H1 (cell line): Measurements from ENCODE around the gene RABL2B. TPM values are rescaled to one million over a fixed set of nuclear protein-coding genes. Genes with fewer than 3 reads are reported as not detected.

ENCODE experiments used
- CTCF ChIA-PET: fragments of 300-600 bp; sonication (Branson Sonifier 250); formaldehyde crosslinking; loops from one replicate; lab custom pipeline; 2021; ENCODE audit not compliant: partially characterized antibody; lab: Charles Lee
- POLR2A ChIA-PET: fragments of 300-600 bp; sonication (Branson Sonifier 250); formaldehyde crosslinking; loops from one replicate; lab custom pipeline; 2021; ENCODE audit warnings: inconsistent platforms; ENCODE audit not compliant: partially characterized antibody; lab: Charles Lee
- DNase-seq, 2 experiments: peaks; one replicate each; pipeline versions ENCODE4 v3.0.0 to v3.0.0-alpha.2; 2010 to 2022; ENCODE audit warnings: low spot score in 2 of 2, low read depth in 1 of 2, mixed read lengths in 1 of 2
- FAIRE-seq: peaks from 2 replicates; lab custom pipeline; 2011; peaks lifted over from hg19 to GRCh38; lab: Jason Lieb, UNC
- H2AFZ ChIP-seq: 2 replicates; pipeline ENCODE4 v1.8.1; 2012; ENCODE audit warnings: low read length, inconsistent platforms
- H2AK5ac ChIP-seq: 2 replicates; pipeline ENCODE4 v1.6.1; 2013; ENCODE audit warnings: low read depth, low read length
- H2BK120ac ChIP-seq: replicated peaks from 2 replicates; pipeline ENCODE3; 2013; ENCODE audit warnings: low read depth, low read length, inconsistent platforms
- H2BK12ac ChIP-seq: 2 replicates; pipeline ENCODE4 v1.6.1; 2013; ENCODE audit warnings: low read depth, low read length
- H2BK15ac ChIP-seq: 2 replicates; pipeline ENCODE4 v1.6.1; 2013; ENCODE audit warnings: low read length
- H2BK20ac ChIP-seq: 2 replicates; pipeline ENCODE4 v1.6.1; 2013; ENCODE audit warnings: low read length
- H2BK5ac ChIP-seq: 2 replicates; pipeline ENCODE4 v1.6.1; 2013; ENCODE audit warnings: low read depth, low read length
- H3K14ac ChIP-seq: 2 replicates; pipeline ENCODE4 v1.6.1; 2013; ENCODE audit warnings: inconsistent platforms; ENCODE audit not compliant: insufficient read length
- H3K18ac ChIP-seq: 2 replicates; pipeline ENCODE4 v1.6.1; 2013; ENCODE audit warnings: low read length; ENCODE audit errors: extremely low read depth
- H3K23ac ChIP-seq: 2 replicates; pipeline ENCODE4 v1.6.1; 2013; ENCODE audit warnings: inconsistent platforms; ENCODE audit not compliant: insufficient read length
- H3K23me2 ChIP-seq: 2 replicates; pipeline ENCODE4 v1.6.1; 2013; ENCODE audit warnings: low read depth, low read length
- H3K27ac ChIP-seq: 2 replicates; pipeline ENCODE4 v1.6.1; 2011; ENCODE audit warnings: low read depth, low read length, inconsistent platforms
- H3K27me3 ChIP-seq, 4 experiments: replicated peaks in 1 of 4; 1 replicate in 1 of 4; 2 replicates in 3 of 4; pipeline versions ENCODE4 v1.6.1 to v1.8.1; 2011 to 2013; ENCODE audit warnings: low read length in 3 of 4, mild to moderate bottlenecking in 3 of 4, inconsistent platforms in 2 of 4, mixed read lengths in 2 of 4, moderate library complexity in 1 of 4; ENCODE audit not compliant: control insufficient read depth in 3 of 4, insufficient read depth in 3 of 4; ENCODE audit errors: extremely low read depth in 1 of 4
- H3K36me3 ChIP-seq, 4 experiments: 2 replicates each; pipeline versions ENCODE4 v1.6.1 to v1.8.1; 2011 to 2013; ENCODE audit warnings: mild to moderate bottlenecking in 4 of 4, low read length in 3 of 4, moderate library complexity in 2 of 4, control low read depth in 1 of 4, inconsistent platforms in 1 of 4; ENCODE audit not compliant: insufficient read depth in 4 of 4, control insufficient read depth in 2 of 4
- H3K4ac ChIP-seq: replicated peaks from 2 replicates; pipeline ENCODE3; 2013; ENCODE audit warnings: low read length, low read depth, mixed read lengths, inconsistent platforms; ENCODE audit not compliant: insufficient read length
- H3K4me1 ChIP-seq, 4 experiments: replicated peaks in 1 of 4; 1 replicate in 1 of 4; 2 replicates in 3 of 4; pipeline versions ENCODE4 v1.6.1 to v1.8.1; 2011 to 2013; ENCODE audit warnings: low read length in 3 of 4, inconsistent platforms in 2 of 4, mixed read lengths in 1 of 4; ENCODE audit not compliant: insufficient read depth in 4 of 4, control insufficient read depth in 3 of 4
- H3K4me2 ChIP-seq, 2 experiments: 2 replicates each; pipeline versions ENCODE4 v1.6.1 to v1.8.1; 2011 to 2013; ENCODE audit warnings: low read depth in 2 of 2, low read length in 2 of 2, control low read depth in 1 of 2, inconsistent platforms in 1 of 2, mild to moderate bottlenecking in 1 of 2; ENCODE audit not compliant: insufficient read depth in 1 of 2
- H3K4me3 ChIP-seq, 4 experiments: fragments of 200-600, 300-600 bp in 1 of 4; sonication (generic), shearing (Covaris generic), sonication (Bioruptor Twin) in 1 of 4; 2 replicates each; pipeline versions ENCODE4 v1.5.1 to v1.8.1; 2011 to 2016; ENCODE audit warnings: low read length in 4 of 4, low read depth in 3 of 4, control low read depth in 2 of 4, inconsistent platforms in 2 of 4, mild to moderate bottlenecking in 2 of 4, mixed read lengths in 1 of 4, moderate library complexity in 1 of 4; ENCODE audit not compliant: insufficient read depth in 2 of 4; ENCODE audit errors: extremely low read depth in 1 of 4
- H3K56ac ChIP-seq: replicated peaks from 2 replicates; pipeline ENCODE3; 2013; ENCODE audit warnings: low read depth, mild to moderate bottlenecking, mixed read lengths, low read length, inconsistent platforms; ENCODE audit not compliant: insufficient read length
- H3K79me1 ChIP-seq: 2 replicates; pipeline ENCODE4 v1.6.1; 2013; ENCODE audit warnings: low read depth, low read length, control low read depth
- H3K79me2 ChIP-seq, 2 experiments: 2 replicates each; pipeline versions ENCODE4 v1.6.1 to v1.8.1; 2012 to 2013; ENCODE audit warnings: low read length in 2 of 2, mild to moderate bottlenecking in 2 of 2, inconsistent platforms in 1 of 2; ENCODE audit not compliant: insufficient read depth in 2 of 2, control insufficient read depth in 1 of 2
- H3K9ac ChIP-seq, 4 experiments: replicated peaks in 1 of 4; 1 replicate in 1 of 4; 2 replicates in 3 of 4; pipeline versions ENCODE4 v1.6.1 to v1.8.1; 2011 to 2013; ENCODE audit warnings: low read depth in 3 of 4, low read length in 3 of 4, control low read depth in 2 of 4, mild to moderate bottlenecking in 2 of 4, moderate library complexity in 2 of 4, inconsistent platforms in 1 of 4; ENCODE audit errors: extremely low read depth in 1 of 4
- H3K9me3 ChIP-seq, 2 experiments: 2 replicates each; pipeline versions ENCODE4 v1.6.1 to v1.8.1; 2012 to 2013; ENCODE audit warnings: mild to moderate bottlenecking in 2 of 2, moderate library complexity in 2 of 2, control low read depth in 1 of 2, inconsistent platforms in 1 of 2, low read depth in 1 of 2, low read length in 1 of 2, mixed read lengths in 1 of 2; ENCODE audit not compliant: insufficient read depth in 2 of 2
- H4K20me1 ChIP-seq, 2 experiments: replicated peaks in 1 of 2; 2 replicates each; pipeline versions ENCODE3 to v1.8.1; 2011 to 2013; ENCODE audit warnings: inconsistent platforms in 2 of 2, low read length in 2 of 2, mild to moderate bottlenecking in 1 of 2; ENCODE audit not compliant: insufficient read depth in 2 of 2, control insufficient read depth in 1 of 2
- H4K5ac ChIP-seq: 2 replicates; pipeline ENCODE4 v1.6.1; 2013; ENCODE audit warnings: low read length, low read depth, mixed read lengths, inconsistent platforms; ENCODE audit not compliant: insufficient read length
- H4K8ac ChIP-seq: 2 replicates; pipeline ENCODE4 v1.8.0; 2013; ENCODE audit warnings: mild to moderate bottlenecking, moderate library complexity, low read length, inconsistent platforms; ENCODE audit not compliant: insufficient read depth; ENCODE audit errors: extremely low read depth
- H4K91ac ChIP-seq: replicated peaks from 2 replicates; pipeline ENCODE3; 2013; ENCODE audit warnings: low read length, mixed read lengths, inconsistent platforms; ENCODE audit not compliant: insufficient read length
- ATF2 ChIP-seq: IDR thresholded peaks from 2 replicates; pipeline ENCODE4 v1.6.1; 2012; ENCODE audit warnings: low read length, inconsistent platforms
- BACH1 ChIP-seq: IDR thresholded peaks from 2 replicates; pipeline ENCODE4 v1.6.1; 2012; ENCODE audit warnings: low read length, improper control_type of control experiment
- CBX5 ChIP-seq: fragments of 300-800, 300-1000 bp; sonication (generic); IDR thresholded peaks from 2 replicates; pipeline ENCODE4 v1.7.1; 2016; ENCODE audit warnings: antibody characterized with exemption, low read length, low read depth
- CHD1 ChIP-seq: IDR thresholded peaks from 2 replicates; pipeline ENCODE4 v1.6.1; 2012; ENCODE audit warnings: low read depth, low read length, improper control_type of control experiment
- GABPA ChIP-seq: IDR thresholded peaks from 2 replicates; pipeline ENCODE4 v1.6.1; 2011; ENCODE audit warnings: mild to moderate bottlenecking, low read length, moderate library complexity, borderline replicate concordance; ENCODE audit not compliant: insufficient read depth
- GTF2F1 ChIP-seq: IDR thresholded peaks from 2 replicates; pipeline ENCODE4 v1.6.1; 2012; ENCODE audit warnings: low read depth, low read length, improper control_type of control experiment, borderline replicate concordance
- KDM1A ChIP-seq: fragments of 200-600, 300-600 bp; sonication (generic); IDR thresholded peaks from 2 replicates; pipeline ENCODE4 v1.7.1; 2016; ENCODE audit warnings: mild to moderate bottlenecking, low read length, borderline replicate concordance
- KDM4A ChIP-seq: IDR thresholded peaks from one replicate; pipeline ENCODE4 v1.7.1; 2012; ENCODE audit warnings: low read depth, mild to moderate bottlenecking, moderate library complexity, low read length, inconsistent platforms; ENCODE audit not compliant: severe bottlenecking
- NANOG ChIP-seq: IDR thresholded peaks from 2 replicates; pipeline ENCODE4 v1.6.1; 2011; ENCODE audit warnings: low read length, low read depth, mild to moderate bottlenecking, inconsistent platforms; ENCODE audit not compliant: insufficient read depth, poor library complexity, severe bottlenecking
- POU5F1 ChIP-seq: IDR thresholded peaks from 2 replicates; pipeline ENCODE4 v1.6.1; 2011; ENCODE audit warnings: low read depth, mild to moderate bottlenecking, low read length, moderate library complexity
- SP1 ChIP-seq: IDR thresholded peaks from 2 replicates; pipeline ENCODE4 v1.6.1; 2011; ENCODE audit warnings: low read depth, low read length
- SP4 ChIP-seq: IDR thresholded peaks from 2 replicates; pipeline ENCODE4 v1.6.1; 2012; ENCODE audit warnings: low read length, inconsistent platforms
- WGBS, 2 experiments: shearing (Covaris generic) in 1 of 2; methylation state at CpG; one replicate each; pipeline versions ENCODE4 v1.1.6 to v1.1.7; 2013 to 2015; ENCODE audit warnings: low lambda C conversion rate in 2 of 2, mixed read lengths in 2 of 2, inconsistent platforms in 1 of 2, low coverage in 1 of 2, missing lambda C conversion rate in 1 of 2; ENCODE audit not compliant: insufficient replicate concordance in 2 of 2, insufficient coverage in 1 of 2, insufficient read length in 1 of 2; ENCODE audit errors: extremely low coverage in 1 of 2, missing lambda C conversion rate in 1 of 2; 5-methylcytosine and 5-hydroxymethylcytosine counted together
- polyA plus RNA-seq, 7 experiments: library from polyadenylated mRNA; depleted of rRNA in 3 of 7; stranded (reverse) in 5 of 7; unstranded in 2 of 7; fragments of >200 nt in 5 of 7; fragments of 200-250 nt in 2 of 7; gene quantifications; 1 replicate in 5 of 7; 2 replicates in 1 of 7; 4 replicates in 1 of 7; pipeline versions ENCODE4 v1.2.1 to v1.2.3, GENCODE V29; 2011 to 2013; ENCODE audit warnings: missing spikeins in 2 of 7, mixed read lengths in 2 of 7
- total RNA-seq: library from RNA; stranded (reverse); fragmentation: NEBNext Ultra II Directional; extraction: Animal tissue kit (Norgen Biotek cat#: 25700); gene quantifications from 2 replicates; pipeline ENCODE4 v1.2.1, GENCODE V29; 2021

RABL2B gene
- total and polyA plus RNA-seq, 2 of the 8 experiments (the other 6 are each of a cell fraction or from before 2014, with no cell fraction given): 16.2 to 26.5 TPM

GRCh38 chr22:50732681-50733080 is 50.8 kb downstream of the RABL2B start:
- Histone ChIP-seq H3K23me2 (no peaks in the 10 kb centered on the region; the same call in none of the 2 replicates), H3K4me3 (no peak overlapping the region), H3K14ac (no peak overlapping the region), H2BK120ac (no peak overlapping the region), H3K4ac (no peak overlapping the region), H3K9ac (no peak overlapping the region), H3K18ac (no peak overlapping the region), H4K8ac (no peak overlapping the region), H3K36me3 (no peaks in the 10 kb centered on the region), H2BK12ac (no peak overlapping the region), H3K79me2 (no peaks in the 10 kb centered on the region), H2AK5ac (no peak overlapping the region), H4K20me1 (peaks cover 6 to 21% of the 10 kb centered on the region in 2 experiments), H2BK20ac (no peak overlapping the region), H3K23ac (no peak overlapping the region), H3K4me2 (no peak overlapping the region), H2AFZ (no peak overlapping the region), H4K91ac (no peak overlapping the region), H2BK15ac (no peak overlapping the region), H2BK5ac (no peak overlapping the region), H3K56ac (no peak overlapping the region), H3K79me1 (no peaks in the 10 kb centered on the region), H3K27ac (no peak overlapping the region), H4K5ac (no peak overlapping the region), H3K4me1 (peaks cover 0 to 5% (median 0%) of the 10 kb centered on the region in 4 experiments; a peak in 3 of 7 replicates), H3K27me3 (peaks cover 21 to 76% (median 57%) of the 10 kb centered on the region in 4 experiments), H3K9me3 (no peaks in the 10 kb centered on the region)
- POLR2A ChIA-PET: no interaction called here
- 80% methylated on average over 11 of the region's 12 CpGs; no CpG with 5 or more reads in 1 of the 2 experiments for WGBS, 2 experiments
- no peak for FAIRE-seq
- peak in 1 of 2 experiments; percentile 33 for DNase-seq
- CTCF ChIA-PET: interaction anchor here (0.6 to 2.0 kb wide), 5 partner anchors 9 to 29 kb away, joined by 3 to 12 read pairs (median 5); no protein-coding TSS in a partner anchor
- TF ChIP-seq ATF2: no peak
- no peak for TF ChIP-seq GABPA
- no peak for TF ChIP-seq CHD1
- TF ChIP-seq SP4: no peak
- no peak for TF ChIP-seq BACH1
- no peak for TF ChIP-seq NANOG
- no peak for TF ChIP-seq SP1
- no peak for TF ChIP-seq GTF2F1
- no peak for TF ChIP-seq CBX5
- TF ChIP-seq POU5F1: no peak
- no peak for TF ChIP-seq KDM4A
- TF ChIP-seq KDM1A: no peak
